Effector CD4-positive, alpha-beta T cell (primary cell): ENCODE measurements around the gene SLC17A9.

Source experiments
- DNase-seq: peaks from one replicate; pipeline ENCODE4 v3.0.0-alpha.2; 2020

SLC17A9 gene

DNA sequence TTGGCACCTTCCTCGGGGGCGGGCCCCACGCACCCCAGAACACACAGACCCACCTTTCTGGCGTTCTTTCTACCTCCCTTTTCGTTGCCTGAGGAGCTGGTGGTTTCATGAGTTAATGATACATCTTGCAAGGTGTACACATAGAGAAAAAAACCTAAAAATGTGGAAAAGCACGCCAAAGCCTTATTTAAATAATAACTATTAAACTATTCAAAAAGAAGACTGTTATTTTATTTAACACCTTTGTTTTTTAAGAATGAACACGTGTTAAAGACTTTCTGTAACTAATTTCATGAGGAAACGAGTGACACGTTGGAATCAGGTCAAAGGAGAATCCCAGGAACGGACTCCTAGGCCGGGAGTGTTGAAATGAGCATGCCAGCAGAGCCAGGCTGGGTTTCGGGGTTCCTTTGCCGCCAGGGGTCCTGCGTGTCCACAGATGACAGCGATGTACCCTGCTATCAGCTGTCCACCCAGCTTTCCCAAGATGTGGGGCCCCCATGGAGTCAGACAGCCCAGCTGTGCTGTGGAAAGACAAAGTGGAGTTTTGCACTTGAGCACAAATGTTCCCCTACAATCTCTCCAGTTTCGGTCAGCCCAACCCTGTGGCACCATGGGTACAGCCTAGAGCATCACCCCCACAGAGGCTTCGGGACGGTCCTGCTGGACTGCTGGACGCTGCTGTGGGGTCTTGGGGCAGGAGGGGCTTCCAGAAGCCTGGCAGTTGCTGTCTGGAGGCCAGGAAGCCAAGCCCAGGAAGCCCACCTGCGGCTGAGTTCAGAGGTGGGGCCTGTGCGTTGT is 16.1 kb downstream of the SLC17A9 start:
- DNase-seq = no peak

- no peak for DNase-seq
Observed at GRCh38 chr20:62969179-62969760, 16.8 kb downstream of the SLC17A9 start.

GRCh38 chr20:62969939-62970306 is 17.4 kb downstream of the SLC17A9 start:
- no peak for DNase-seq

GRCh38 chr20:62970307-62971210 is 18.1 kb downstream of the SLC17A9 start:
- DNase-seq = no peak

DNA sequence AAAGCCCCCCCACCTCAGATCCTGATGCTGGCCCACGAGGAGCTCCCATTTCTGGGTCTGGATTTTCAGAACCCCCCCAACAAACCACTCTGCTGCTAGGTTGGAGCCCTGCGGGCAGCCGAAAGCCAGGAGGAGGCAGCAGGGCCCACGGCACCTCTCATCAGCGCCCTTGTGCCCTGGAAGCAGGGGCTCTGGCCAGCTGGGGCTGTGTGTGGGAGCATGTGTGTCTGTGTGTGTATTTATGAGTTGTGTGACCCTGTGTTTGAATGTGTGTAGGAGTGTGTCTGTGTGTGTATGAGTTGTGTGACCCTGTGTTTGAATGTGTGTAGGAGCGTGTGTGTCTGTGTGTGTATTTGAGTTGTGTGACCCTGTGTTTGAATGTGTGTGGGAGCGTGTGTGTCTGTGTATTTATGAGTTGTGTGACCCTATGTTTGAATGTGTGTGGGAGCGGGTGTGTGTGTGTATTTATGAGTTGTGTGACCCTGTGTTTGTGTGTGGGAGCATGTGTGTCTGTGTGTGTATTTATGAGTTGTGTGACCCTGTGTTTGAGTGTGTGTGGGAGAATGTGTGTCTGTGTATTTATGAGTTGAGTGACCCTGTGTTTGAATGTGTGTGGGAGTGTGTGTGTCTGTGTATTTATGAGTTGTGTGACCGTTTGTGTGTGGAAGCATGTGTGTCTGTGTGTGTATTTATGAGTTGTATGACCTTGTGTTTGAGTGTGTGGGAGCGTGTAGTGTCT is 18.9 kb downstream of the SLC17A9 start:
- no peak for DNase-seq

- DNase-seq = peak; percentile 79
Observed at GRCh38 chr20:62971950-62972844, 19.7 kb downstream of the SLC17A9 start.

- DNase-seq = no peak
Observed at GRCh38 chr20:62972845-62973745, 20.6 kb downstream of the SLC17A9 start.

DNA sequence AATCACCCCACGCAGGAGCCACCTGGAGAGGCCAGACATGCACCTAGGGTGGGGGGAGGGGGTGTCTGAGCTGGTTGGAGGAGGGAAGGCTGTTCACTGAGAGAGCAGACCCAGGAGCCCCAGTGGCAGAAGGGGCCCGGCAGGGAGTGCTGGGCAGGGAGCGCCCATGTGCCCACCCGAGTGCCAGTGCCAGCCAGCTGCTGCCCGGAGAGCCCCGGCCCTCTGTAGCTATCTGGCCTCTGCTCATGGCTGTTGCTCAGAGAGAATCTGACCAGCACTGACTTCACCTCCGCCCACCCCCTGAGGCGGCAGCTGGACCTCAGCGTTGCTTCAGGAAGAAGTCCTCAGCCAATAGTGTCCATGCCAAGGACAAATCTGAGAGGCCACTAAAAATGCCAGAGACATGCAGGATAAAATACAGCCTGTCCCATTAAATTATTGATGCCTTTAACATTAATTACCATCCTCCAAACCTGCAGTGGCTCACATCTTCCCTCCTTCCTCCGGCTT is 22.8 kb downstream of the SLC17A9 start:
- no peak for DNase-seq

DNA sequence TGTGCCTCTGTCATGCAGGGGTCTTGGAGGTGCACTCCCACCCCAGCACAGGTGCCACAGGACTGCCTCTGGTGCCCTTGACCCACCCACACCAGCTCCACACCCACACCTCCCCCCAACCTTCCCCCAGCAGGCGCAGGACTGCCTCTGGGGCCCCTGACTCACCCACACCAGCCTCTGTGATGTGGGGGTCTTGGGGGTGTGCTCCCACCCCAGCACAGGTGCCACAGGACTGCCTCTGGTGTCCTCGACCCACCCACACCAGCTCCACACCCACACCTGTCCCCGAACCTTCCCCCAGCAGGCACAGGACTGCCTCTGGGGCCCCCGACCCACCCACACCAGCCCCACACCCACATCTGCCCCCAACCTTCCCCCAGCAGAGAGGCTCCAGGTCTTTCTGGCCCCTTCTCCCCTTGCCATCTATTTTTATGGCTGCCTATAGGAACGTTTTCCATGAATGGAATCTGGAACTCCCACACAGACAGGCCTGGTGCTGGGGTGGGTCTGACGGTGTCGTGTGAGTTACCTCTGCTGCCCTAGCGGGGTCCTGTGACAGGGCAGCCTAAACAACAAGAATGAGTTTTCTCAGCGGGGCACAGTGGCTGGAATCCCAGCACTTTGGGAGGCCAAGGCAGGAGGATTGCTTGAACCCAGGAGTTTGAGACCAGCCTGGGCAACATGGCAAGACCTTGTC is 23.5 kb downstream of the SLC17A9 start:
- DNase-seq = no peak

DNA sequence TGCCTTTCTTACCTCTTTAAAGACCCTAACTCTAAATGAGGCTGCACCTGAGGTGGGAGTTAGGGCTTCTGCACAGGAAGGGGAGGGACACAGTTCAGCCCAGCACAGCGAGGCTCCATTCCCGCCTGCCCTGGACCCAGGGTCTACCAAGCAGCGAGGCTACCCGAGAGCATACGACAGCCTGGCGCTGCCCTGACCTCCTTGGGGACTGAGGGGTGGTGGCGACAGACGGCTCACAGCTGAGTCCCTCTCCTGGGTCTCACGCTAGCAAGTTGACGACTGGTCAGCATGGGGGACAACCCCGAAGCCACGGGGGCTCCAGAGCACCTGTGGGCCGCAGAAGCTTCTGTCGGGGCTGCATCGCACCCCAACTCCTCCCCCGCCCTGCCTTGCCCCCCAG is 24.4 kb downstream of the SLC17A9 start:
- DNase-seq = no peak

DNA sequence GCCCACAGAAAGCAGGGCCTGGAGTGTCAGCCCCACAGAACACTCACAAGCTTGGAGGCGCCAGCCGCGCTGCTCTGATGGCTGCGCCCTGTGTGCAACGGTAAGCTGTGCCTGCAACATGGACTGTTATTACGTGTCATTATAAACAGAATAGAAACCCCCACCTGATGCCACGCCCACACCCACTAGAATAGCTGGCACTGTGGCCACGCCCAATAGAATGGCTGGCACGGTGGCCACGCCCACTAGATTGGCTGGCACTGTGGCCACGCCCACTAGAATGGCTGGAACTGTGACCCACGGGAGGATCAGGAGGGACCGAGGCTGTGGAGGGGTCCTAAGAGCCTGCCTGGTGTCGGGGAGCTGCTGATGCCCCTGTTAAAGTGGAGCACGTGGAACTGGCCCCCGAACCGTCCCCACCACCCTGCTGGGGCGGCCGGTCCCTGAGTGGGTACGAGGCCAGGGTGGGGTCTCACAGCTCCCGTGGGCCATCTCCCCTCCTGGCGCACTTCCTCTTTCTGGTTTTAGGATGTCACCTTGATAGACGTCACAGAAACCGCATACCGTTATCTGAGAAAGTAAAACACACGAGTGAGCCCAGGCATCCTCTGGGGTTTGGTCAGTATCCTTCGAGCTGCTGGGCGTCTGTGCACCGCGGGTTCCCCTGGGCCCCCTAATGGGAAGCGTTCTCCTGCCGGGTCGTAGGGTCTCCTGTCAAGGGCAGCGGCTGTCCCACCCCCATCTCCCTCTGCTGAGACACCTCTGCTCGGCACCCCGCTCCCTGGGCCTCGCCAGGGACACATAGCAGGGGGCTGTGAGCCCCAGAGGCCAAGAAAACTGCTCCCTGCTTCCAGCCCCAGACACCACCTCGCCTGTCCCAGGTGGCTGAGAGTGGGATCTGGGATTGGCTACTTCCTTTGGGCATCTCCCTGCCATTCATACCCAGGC is 25.4 kb downstream of the SLC17A9 start:
- peak; percentile 77 for DNase-seq

GRCh38 chr20:62978561-62978943 is 26.0 kb downstream of the SLC17A9 start:
- no peak for DNase-seq

DNA sequence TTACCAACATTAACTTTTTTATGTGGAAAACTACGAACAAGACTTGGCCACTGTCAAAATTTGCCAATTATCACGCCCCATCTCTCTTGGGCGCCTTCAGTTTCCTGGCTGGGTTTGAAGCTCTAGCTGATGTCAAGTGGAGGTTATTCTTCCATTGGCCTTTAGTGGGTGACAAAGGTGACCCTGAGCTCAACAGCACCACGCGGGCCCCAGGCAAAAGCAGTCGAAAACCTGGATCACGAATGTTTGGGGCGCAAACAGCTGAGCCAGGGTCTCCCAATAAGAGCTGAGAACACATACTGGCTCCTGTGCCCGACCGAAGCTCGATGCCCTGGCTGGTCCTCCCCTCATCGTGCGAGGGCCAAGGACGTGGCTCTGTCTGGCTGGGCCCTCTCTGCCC is 26.8 kb downstream of the SLC17A9 start:
- DNase-seq = no peak

DNA sequence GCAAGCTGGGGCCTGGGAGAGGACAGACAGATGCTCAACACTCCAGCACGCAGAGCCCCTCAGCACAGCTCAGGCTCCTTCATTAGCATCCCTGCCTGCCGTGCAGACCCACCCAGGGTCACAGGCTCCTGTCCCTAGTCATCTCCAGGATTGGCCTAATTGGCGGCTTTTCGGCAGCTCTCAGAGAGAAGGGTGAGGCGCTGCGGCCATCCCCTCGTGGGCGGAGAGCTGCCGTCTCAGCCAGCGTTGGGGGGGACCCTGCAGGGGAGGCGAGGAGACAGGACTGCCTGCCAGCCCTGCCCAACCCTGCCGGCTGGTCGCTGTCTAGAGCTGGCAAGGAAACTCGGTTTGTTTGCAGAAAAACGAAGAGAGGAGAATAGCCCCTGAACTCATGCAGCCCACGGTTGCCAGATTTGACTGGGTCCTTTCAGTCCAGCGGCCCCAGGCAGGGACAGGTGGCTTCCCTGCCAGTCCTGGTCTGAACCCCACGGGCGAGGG is 27.4 kb downstream of the SLC17A9 start:
- DNase-seq = no peak

- no peak for DNase-seq
Observed at GRCh38 chr20:62980380-62980960, 28.0 kb downstream of the SLC17A9 start.

- peak; percentile 30 for DNase-seq
Observed at GRCh38 chr20:62980970-62981369, 28.5 kb downstream of the SLC17A9 start.

DNA sequence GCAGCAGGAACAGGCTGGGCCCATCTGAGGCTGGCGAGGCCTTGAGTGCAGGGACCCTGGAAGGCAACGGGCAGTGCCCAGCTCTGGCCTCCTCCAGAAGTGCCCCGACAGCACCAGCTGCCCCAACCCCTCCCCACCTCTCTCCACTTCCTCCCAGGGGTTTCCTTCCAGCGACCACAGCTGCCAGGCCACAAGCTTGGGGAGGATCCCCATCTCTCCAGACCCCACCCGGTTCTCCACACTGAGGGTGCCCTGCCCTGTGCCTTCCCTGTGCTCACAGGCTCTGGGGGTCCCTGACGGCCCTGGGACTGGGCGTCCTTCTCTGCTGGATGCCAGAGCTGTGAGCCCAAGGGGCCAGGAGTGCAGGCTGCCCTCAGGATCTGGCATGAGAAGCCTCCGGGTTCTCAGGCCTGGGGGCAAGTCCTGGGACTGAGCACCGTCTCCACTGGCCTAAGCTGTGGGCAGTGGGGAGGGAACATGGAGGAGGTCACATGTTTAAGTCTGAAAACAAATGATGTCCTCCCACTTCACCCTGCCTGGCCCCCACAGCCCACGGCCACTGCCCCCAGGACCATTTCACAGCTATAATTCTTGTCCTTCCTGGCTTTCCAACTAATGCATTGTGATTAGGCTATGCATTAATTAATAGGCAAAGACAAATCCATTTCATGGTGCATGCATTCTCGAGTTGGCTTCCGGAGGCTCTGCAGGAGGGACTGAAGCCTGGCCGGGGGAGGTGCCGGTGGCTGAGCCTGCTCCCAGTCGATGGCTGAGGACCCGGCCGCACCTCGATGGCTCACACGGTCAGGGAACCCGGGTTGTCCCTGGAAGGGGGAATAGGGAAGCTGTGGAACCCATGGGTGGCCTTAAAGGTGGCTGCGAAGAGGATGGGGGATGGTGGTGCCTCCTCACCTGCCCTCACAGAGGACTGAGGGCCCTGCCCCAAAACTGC is 29.9 kb downstream of the SLC17A9 start:
- no peak for DNase-seq
